Kidney epithelial cell (primary cell): Measurements from ENCODE around the gene DCLRE1A. TPM values are rescaled to one million over a fixed set of nuclear protein-coding genes. Genes with fewer than 3 reads are reported as not detected.

ENCODE experiments used
- DNase-seq: peaks from one replicate; pipeline ENCODE4 v3.0.0-alpha.2; 2010; ENCODE audit warnings: low read depth
- H3K27me3 ChIP-seq: 2 replicates; pipeline ENCODE4 v1.6.0; 2011; ENCODE audit warnings: low read length; ENCODE audit not compliant: control insufficient read depth, insufficient read depth
- H3K36me3 ChIP-seq: 2 replicates; pipeline ENCODE4 v1.5.1; 2011; ENCODE audit warnings: low read length; ENCODE audit not compliant: control insufficient read depth, insufficient read depth
- H3K4me3 ChIP-seq: 2 replicates; pipeline ENCODE4 v1.5.1; 2011; ENCODE audit warnings: low read depth, mild to moderate bottlenecking, control low read depth, low read length
- CTCF ChIP-seq: IDR thresholded peaks from 2 replicates; pipeline ENCODE4 v1.5.1; 2011; ENCODE audit warnings: mild to moderate bottlenecking, moderate library complexity, low read length, control low read depth, inconsistent platforms; ENCODE audit not compliant: insufficient read depth, poor library complexity, severe bottlenecking
- total RNA-seq: library from RNA; depleted of rRNA; stranded (reverse); fragments of >200 nt; gene quantifications from 2 replicates; pipeline ENCODE4 v1.2.3, GENCODE V29; 2015

Gene DCLRE1A
- total RNA-seq, 1 donor from 2014 or later = 11.7 TPM

GRCh38 chr10:113791691-113792090, 62.2 kb downstream of the DCLRE1A start:
- H3K36me3 ChIP-seq = no peaks in the 10 kb centered on the region
- peaks cover 2% of the 10 kb centered on the region for H3K27me3 ChIP-seq
- no peak for TF ChIP-seq CTCF
- DNase-seq = no peak
- H3K4me3 ChIP-seq = no peak overlapping the region

- H3K27me3 ChIP-seq = no peaks in the 10 kb centered on the region
- TF ChIP-seq CTCF = no peak
- DNase-seq = peak; percentile 55
- no peaks in the 10 kb centered on the region for H3K36me3 ChIP-seq
- no peak overlapping the region for H3K4me3 ChIP-seq
These were observed 65.2 kb downstream of the DCLRE1A start for GRCh38 chr10:113788604-113789083.

Other genes starting within 250 kb of the DCLRE1A start
- gene NRAP, start 190.0 kb downstream of the DCLRE1A start, total RNA-seq = not detected in 2 replicates
- gene CASP7, start 174.2 kb downstream of the DCLRE1A start, total RNA-seq = 18.4 and 20.3 TPM in 2 replicates
- gene PLEKHS1, start 102.4 kb downstream of the DCLRE1A start, total RNA-seq = not detected in 2 replicates
- gene NHLRC2, start 579 bp upstream of the DCLRE1A start, total RNA-seq = 46.3 and 51.8 TPM in 2 replicates
- gene ADRB1, start 189.8 kb upstream of the DCLRE1A start, total RNA-seq = 0.04 and 0.21 TPM in 2 replicates